ENCODE results near the gene EFHD1.

GRCh38 chr2:232674491-232674890, 41.1 kb downstream of the EFHD1 start:
- TF ChIP-seq CTCF (IDR thresholded peaks at IDR 0.05) (no peak), POLR2A (IDR thresholded peaks at IDR 0.05) (no peak)

Data from esophagus squamous epithelium (tissue), 4 donors.